ENCODE data around the gene CIBAR2.

The CIBAR2 gene

GRCh38 chr16:85112364-85112763 is at the start of gene CIBAR2:
TSS of gene CIBAR2 (minus strand) at chr16:85112472. CDS start at chr16:85112352, 120 bp downstream.
- DNase-seq: no peak

- no peak for DNase-seq
Observed at GRCh38 chr16:85159179-85159980, 47.1 kb upstream of the CIBAR2 start.

DNA sequence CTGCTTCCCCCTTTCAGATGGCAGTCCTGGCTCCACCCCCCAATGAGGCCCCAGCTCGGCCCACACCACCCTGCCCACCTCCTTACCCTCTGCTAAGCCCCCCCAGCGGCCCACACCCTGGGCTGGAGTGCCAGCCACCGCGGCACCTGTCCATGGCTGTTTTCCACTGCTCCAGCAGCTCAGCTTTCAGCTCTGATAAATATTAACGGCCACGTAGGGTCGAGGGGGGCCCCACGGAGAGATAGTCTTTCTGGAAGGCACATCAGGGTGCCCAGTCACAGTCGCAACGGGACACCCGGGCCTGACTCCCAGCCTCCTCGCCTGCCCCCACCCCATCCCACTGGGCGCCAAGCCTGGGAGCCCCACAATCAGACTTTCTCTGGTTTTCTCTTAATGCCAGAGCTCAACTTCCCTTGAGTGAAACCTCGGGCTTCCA is 46.5 kb upstream of the CIBAR2 start:
- DNase-seq: no peak

DNA sequence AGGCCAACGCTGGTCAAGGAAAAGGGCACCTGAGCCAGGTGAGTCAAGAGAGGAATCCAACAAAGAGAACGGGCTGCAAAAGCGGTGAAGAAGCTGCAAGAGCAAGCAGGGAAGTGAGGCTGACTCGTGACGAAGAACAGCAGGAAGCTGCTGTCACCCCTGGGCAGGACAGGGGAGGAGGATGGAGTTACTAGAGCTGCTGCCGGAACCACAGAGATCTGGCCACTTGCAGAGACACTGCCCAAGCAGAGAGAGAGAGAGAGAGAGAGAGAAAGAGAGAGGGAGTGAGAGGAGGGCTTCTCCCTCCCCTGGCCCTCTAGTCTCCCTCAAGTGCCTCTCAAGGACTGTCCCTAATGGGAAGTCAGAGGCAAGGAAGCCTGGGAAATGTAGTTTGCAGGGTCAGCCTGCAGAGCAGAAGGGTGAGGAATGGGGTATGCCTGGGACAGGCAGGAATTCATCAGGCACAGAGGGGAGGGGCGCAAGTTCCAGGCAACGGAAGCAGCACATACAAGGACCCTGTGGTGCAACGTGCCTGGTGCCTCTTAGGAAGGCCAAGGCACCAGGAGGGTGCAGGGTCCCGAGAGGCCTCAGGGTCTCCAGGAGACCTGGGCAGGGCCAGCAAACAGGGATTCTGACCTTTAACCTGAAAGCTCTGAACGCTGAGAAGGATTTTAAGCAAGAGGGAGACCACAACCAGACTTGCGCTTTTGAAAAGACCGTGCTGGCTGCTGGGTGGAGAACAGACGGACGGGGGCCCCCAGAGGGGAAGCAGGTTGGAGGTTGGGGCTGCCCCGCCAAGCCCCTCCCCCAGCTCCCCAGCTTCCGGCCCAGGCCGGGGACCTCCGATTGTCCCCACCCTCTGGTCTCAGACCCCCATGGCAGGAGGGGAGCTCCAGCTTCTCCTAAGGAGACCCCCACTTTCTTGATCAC is 45.8 kb upstream of the CIBAR2 start:
- DNase-seq: no peak

DNA sequence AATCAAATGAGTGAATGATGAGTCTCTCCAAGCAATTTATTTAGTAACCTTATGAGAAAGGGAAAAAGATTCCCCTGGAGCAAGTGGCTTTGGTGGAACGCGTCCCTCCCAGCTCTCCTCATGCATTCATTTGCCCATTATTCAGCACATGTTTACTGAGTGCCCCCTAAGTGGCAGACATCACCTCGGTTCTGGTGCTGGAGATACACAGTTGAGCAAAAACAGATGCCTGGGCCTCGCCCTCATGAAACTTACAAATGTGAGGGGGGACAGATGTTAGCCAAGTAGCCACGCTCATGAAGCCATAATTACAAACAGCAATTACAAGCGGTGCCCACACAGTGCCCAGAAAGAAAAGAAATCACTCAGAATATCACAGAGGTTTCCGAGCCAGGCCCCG is 45.1 kb upstream of the CIBAR2 start:
- DNase-seq: no peak

- no peak for DNase-seq
Observed at GRCh38 chr16:85156869-85157268, 44.6 kb upstream of the CIBAR2 start.

GRCh38 chr16:85156440-85156839 is 44.2 kb upstream of the CIBAR2 start:
- no peak for DNase-seq

DNA sequence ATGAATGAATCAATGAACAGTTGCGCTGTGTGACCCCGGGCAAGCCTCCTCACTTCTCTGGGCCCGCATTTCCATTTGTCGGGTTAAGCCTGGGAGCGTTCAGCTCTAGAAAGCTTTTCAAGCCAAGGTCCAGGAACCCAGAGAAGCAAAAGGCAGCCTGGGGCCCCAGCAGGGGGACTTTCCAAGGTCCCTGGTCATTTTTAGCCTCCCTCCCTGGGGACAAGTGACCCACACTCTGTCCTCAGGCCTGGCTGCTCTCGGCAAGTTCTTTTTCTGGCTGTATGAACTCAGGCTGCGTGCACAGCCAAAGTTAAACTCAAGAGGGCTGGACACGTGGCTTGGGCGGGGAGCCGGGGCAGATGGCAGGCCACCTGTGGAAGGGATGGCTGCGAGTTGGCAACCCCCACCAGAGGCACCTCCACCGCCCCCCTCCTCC is 41.4 kb upstream of the CIBAR2 start:
- DNase-seq: no peak

- DNase-seq: no peak
Observed at GRCh38 chr16:85153046-85153445, 40.8 kb upstream of the CIBAR2 start.

- no peak for DNase-seq
Observed at GRCh38 chr16:85152414-85153030, 40.2 kb upstream of the CIBAR2 start.

- no peak for DNase-seq
Observed at GRCh38 chr16:85151603-85152413, 39.5 kb upstream of the CIBAR2 start.

GRCh38 chr16:85151079-85151602 is 38.9 kb upstream of the CIBAR2 start:
- DNase-seq: no peak

DNA sequence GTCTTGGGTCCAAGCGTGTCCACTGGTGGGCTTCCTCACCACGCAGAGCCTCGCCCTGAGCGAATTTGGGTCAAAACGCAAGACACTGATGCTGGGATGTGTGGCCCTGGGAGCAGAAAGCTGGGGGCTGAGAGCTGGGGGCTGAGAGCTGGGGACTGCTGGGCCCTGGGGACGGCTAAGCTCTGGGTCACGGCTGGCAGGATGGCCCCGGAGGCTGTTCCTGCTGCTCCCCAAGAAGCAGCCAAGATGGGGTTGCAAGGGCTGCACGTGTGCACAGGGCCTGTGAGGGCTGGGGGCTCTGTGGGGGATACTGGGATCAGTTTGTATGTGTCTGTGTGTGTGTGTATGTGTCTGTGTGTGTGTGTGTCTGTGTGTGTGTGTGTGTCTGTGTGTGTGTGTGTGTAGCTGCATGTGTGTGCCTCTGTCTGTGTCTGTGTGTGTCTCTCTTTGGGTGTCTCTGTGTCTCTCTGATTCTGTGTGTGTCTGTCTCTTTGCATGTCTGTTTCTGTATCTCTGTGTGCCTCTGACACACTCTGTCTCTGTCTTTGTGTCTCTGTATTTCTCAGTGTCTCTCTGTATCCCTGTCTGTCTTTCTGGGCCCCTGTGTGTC is 38.2 kb upstream of the CIBAR2 start:
- DNase-seq: no peak

DNA sequence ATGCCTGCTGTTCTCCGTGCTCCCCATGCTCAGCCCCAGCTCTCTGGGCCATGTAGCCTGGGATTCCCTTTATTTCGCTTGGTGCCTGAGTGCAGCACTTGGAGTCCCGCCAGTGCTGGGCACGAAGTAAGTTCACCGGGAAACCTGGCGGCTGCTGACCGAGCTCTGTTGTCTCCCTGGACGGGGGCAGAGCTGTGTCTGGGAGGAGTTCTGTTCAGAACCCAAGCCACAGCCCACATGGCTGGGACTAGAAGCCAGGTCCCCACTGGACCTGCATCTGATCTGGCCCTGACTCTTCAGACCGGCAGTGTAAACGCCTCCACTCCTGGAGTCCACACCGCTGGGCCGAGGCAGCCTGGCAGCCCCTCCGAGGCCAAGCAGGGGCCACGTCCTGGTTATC is 37.5 kb upstream of the CIBAR2 start:
- no peak for DNase-seq

- peak; percentile 51 for DNase-seq
Observed at GRCh38 chr16:85148931-85149330, 36.7 kb upstream of the CIBAR2 start.

DNA sequence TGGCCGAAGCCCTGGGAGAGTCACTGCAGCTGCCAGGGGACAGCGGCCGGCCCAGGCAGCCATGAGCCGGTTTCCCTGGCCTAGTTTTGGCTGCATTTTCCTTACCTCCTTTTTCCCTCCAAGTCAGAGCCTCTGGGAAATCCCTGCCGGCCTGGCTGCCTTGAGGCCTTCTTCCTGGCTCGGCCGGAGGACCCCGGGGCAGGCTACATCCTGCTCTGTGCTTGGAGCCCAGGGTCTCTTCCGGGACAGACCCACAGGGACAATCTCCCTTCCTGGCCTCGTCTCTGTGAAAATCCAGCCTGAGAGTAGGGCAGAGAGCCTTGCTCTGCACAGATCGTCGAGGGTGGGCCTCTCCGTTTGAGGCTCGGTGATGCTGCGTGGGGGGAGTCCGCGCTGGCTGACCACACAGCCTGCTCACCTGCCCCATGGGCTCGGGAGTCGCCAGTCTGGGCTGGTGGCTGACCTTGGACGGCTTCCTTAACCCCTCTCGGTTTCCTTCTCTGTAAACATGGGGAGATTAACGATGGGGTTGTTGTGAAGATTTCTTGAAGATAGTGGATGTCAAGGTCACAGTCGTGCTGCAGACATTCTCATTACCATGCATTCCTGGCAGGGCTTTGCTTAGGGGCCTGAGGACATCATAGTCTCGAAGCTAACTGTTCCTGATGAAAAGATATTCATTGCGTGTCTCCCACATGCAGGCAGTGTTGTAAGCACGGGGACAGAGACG is 34.8 kb upstream of the CIBAR2 start:
- DNase-seq: no peak

DNA sequence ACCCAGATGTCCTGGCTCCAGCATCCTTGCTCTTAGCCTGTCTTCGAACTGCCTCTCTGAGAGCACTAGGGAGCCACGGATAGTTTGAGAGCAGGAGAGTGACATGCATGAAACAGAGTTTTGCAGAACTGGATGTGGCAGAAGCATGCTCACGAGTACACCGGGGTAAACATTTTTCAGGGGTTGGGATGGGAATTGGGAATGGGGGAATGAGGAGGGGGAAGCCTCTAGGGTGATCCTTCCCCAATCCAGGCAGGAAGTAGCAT is 34.2 kb upstream of the CIBAR2 start:
- DNase-seq: no peak

DNA sequence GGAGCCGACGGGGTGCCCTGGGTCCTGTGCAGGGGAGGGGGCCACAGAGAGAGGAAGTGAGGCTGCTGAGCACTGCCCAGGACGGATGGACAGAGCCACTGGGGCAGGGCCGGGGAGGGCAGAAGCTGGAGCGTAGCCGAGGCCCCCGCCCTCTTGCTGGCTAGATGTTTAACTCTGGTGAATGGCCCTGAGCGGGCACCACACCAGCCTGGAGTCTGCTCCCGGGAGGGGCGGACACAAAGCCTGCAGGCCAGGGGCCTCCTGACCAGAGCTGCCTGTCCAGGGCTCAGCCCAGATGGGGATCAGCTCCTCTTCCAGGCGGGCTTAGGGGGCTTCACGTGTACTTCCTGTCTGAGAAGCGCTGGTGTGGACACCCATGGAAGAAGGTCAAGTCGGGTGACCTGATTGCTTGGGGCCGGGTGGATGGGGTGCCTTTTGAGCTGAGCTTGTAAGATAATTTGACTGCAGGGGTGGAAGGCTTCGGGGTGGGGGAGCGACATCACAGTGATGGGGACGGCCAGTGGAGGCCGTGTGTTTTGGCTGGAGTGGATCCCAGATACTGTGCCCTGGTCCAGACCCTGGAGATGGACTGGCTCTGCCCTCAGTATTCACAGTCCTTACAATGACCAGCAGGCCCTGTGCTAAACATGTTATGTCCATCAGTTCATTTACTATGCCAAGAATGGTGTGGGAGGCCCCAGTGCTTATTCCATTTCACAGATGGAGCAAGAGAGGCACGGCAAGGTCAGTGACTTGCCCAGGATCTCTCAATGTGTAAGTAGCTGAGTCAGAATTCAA is 33.7 kb upstream of the CIBAR2 start:
- DNase-seq: no peak

DNA sequence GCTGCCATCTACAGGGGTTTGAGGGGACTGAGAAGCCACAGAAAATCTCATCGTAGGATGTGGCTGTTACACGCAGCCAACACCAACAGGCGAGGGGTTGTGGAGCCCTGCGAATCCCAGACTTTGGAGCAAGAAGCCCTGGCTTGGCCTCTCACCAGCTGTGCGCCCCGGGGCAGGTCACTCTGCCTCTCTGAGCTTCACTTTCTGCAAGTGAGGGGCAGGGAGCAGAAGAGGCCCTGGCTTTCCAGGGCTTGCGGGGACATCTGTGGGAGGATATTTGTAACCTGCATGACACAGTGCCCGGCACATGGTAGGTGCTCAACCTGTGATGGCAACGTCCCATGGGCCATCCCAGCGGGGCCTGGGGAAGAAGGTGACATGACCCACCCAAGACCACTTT is 32.9 kb upstream of the CIBAR2 start:
- no peak for DNase-seq

Measured in NCI-H2227 treated with DMSO at 0.1 percent for 48 hours (cell line).